Measurements from ENCODE around the gene BAG1. TPM values are rescaled to one million over a fixed set of nuclear protein-coding genes. Genes with fewer than 3 reads are reported as not detected.

BAG1 gene
- total RNA-seq, 4 donors from 2014 or later: 39.7 to 143 (median 59.4) TPM

GRCh38 chr9:33255014-33255413 lies 9.5 kb downstream of the BAG1 start:
- no peaks in the 10 kb centered on the region for H3K27me3 ChIP-seq
- no peaks in the 10 kb centered on the region for H3K36me3 ChIP-seq
- H3K27ac ChIP-seq: no peak overlapping the region
- TF ChIP-seq, protein P1, sequence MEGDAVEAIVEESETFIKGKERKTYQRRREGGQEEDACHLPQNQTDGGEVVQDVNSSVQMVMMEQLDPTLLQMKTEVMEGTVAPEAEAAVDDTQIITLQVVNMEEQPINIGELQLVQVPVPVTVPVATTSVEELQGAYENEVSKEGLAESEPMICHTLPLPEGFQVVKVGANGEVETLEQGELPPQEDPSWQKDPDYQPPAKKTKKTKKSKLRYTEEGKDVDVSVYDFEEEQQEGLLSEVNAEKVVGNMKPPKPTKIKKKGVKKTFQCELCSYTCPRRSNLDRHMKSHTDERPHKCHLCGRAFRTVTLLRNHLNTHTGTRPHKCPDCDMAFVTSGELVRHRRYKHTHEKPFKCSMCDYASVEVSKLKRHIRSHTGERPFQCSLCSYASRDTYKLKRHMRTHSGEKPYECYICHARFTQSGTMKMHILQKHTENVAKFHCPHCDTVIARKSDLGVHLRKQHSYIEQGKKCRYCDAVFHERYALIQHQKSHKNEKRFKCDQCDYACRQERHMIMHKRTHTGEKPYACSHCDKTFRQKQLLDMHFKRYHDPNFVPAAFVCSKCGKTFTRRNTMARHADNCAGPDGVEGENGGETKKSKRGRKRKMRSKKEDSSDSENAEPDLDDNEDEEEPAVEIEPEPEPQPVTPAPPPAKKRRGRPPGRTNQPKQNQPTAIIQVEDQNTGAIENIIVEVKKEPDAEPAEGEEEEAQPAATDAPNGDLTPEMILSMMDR (IDR thresholded peaks at IDR 0.05): no peak
- TF ChIP-seq POLR2A (IDR thresholded peaks at IDR 0.05): no peak
- no peaks in the 10 kb centered on the region for H3K9me3 ChIP-seq
- intact Hi-C loops (cut with DNase I; ENCODE audit: low total_unique reads): no loop called here
- no peak overlapping the region for H3K4me3 ChIP-seq
- no peak for DNase-seq
- no peaks in the 10 kb centered on the region for H3K4me1 ChIP-seq

DNA sequence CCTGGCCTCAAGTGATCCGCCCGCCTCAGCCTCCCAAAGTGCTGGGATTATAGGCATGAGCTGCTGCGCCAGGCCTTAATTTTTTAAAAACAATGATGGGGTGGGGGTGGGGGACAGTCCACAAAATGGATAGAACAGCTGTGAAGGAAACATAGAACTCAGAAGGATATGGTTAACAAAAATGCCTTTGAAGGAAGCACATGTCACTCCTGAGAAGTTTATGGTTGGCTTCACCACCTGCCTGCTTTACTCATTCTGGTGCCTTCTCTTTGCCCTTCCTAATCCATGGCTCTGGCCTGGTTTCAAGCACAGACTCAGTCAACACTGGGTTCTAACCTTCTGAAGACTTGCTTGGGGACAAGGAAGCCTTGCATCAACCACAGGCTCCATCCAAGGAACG lies 10.3 kb downstream of the BAG1 start:
- no peaks in the 10 kb centered on the region for H3K36me3 ChIP-seq
- no peak for DNase-seq
- intact Hi-C loops (cut with DNase I; ENCODE audit: low total_unique reads): no loop called here
- H3K9me3 ChIP-seq: no peaks in the 10 kb centered on the region
- TF ChIP-seq, protein P1 (IDR thresholded peaks at IDR 0.05): no peak
- no peak overlapping the region for H3K27ac ChIP-seq
- H3K27me3 ChIP-seq: no peaks in the 10 kb centered on the region
- H3K4me1 ChIP-seq: no peaks in the 10 kb centered on the region
- H3K4me3 ChIP-seq: no peak overlapping the region

- no peak for DNase-seq
- H3K9me3 ChIP-seq: no peaks in the 10 kb centered on the region
- H3K4me1 ChIP-seq: no peaks in the 10 kb centered on the region
- TF ChIP-seq, protein P1 (IDR thresholded peaks at IDR 0.05): no peak
- no peak for TF ChIP-seq POLR2A (IDR thresholded peaks at IDR 0.05)
- no peak overlapping the region for H3K27ac ChIP-seq
- H3K36me3 ChIP-seq: no peaks in the 10 kb centered on the region
- H3K27me3 ChIP-seq: no peaks in the 10 kb centered on the region
- H3K4me3 ChIP-seq: no peak overlapping the region
- intact Hi-C loops (cut with DNase I; ENCODE audit: low total_unique reads): no loop called here
Measured at GRCh38 chr9:33250458-33250995, 14.0 kb downstream of the BAG1 start.

GRCh38 chr9:33249983-33250382 lies 14.5 kb downstream of the BAG1 start:
- DNase-seq: no peak
- Histone ChIP-seq H3K4me3 (no peak overlapping the region), H3K9me3 (no peaks in the 10 kb centered on the region), H3K27ac (no peak overlapping the region), H3K4me1 (no peaks in the 10 kb centered on the region), H3K36me3 (no peaks in the 10 kb centered on the region), H3K27me3 (no peaks in the 10 kb centered on the region)
- TF ChIP-seq, protein P1 (IDR thresholded peaks at IDR 0.05): no peak
- TF ChIP-seq POLR2A (IDR thresholded peaks at IDR 0.05): no peak
- intact Hi-C loops (cut with DNase I; ENCODE audit: low total_unique reads): no loop called here

GRCh38 chr9:33249087-33249658 lies 15.3 kb downstream of the BAG1 start:
- Histone ChIP-seq H3K36me3 (no peaks in the 10 kb centered on the region), H3K4me1 (no peaks in the 10 kb centered on the region), H3K4me3 (no peak overlapping the region), H3K27ac (no peak overlapping the region), H3K27me3 (no peaks in the 10 kb centered on the region), H3K9me3 (no peaks in the 10 kb centered on the region)
- intact Hi-C loops (cut with DNase I; ENCODE audit: low total_unique reads): no loop called here
- no peak for DNase-seq
- no peak for TF ChIP-seq POLR2A (IDR thresholded peaks at IDR 0.05)
- TF ChIP-seq, protein P1 (IDR thresholded peaks at IDR 0.05): no peak

Measured in uterus (tissue), 4 donors.